Putamen (tissue), 1 donor: ENCODE data around the gene EEFSEC.

Experiments used
- DNase-seq: peaks from one replicate; pipeline ENCODE4 v3.0.0-alpha.2; 2016; ENCODE audit warnings: low spot score

EEFSEC gene

GRCh38 chr3:128334766-128335165 is 181.5 kb downstream of the EEFSEC start:
- no peak for DNase-seq

DNA sequence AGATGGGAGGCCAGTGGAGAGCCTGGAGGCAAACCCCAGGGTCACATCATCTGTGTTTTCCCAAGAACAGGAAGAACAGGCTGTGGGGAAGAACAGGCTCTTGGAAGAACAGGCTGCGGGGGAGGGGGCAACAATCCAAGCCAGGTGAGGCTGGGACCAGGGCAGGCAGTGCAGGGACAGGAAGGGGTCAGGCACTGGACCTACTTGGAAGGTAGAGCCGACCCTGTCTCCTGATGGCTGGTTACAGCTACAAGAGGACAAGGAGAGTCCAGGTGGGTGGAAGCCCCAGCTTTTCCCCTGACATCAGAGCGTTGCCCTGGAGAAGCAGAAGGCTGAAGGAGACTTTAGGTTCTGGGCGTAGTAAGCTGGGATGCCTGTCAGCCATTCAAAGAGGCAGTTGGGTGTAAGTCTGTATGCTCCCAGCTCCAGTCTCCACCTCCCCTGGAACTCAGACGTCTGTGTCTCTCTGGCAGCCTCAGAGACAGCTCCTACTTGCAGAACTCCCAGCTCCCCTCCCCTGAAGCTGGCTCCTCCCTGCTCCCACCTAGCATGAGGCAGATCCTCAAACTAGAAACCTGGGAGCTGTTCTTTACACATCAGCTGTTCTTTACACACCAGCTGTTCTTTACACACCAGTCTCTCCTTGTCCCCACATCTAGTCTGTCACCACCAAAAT is 182.5 kb downstream of the EEFSEC start:
- DNase-seq, result no peak

DNA sequence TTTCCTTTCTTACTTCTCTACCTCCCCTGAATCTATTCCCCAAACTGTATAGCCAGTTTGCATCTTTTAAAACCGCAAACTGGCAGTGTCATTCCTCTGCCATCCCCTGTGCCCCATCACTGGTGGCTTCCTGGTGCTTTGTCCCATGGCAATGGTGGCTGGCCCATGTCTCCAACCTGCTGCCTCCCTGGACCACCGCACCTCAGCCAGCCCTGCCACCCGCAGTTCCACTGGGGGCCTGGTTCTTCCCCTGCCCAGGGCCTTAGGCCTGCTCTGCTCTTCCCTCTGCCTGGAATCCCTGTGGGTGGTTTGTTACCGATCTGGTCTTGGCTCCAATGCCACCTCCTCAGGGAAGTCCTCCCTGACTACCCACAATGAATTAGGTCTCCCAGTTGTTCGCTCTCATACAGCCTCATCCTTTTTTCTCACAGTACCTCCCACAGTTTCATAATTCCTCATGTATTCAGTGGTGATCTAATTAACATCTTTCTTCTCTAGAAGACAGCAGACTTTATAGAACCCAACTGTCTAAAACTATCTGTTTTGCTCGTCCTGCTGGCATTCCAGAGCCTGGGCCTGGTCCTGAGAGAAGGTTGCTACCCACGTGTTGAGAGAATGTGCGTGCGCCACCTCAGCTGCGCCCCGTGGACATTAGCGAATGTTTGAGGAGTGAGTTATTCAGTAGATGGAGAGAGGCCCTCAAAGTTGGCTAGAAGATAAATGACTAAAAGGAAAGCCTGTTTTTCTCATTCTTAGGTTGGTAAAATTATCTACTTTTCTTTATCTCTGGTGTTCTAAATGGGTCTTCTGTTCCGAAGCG is 183.3 kb downstream of the EEFSEC start:
- no peak for DNase-seq

- no peak for DNase-seq
These were observed 184.0 kb downstream of the EEFSEC start for GRCh38 chr3:128337305-128337704.

DNA sequence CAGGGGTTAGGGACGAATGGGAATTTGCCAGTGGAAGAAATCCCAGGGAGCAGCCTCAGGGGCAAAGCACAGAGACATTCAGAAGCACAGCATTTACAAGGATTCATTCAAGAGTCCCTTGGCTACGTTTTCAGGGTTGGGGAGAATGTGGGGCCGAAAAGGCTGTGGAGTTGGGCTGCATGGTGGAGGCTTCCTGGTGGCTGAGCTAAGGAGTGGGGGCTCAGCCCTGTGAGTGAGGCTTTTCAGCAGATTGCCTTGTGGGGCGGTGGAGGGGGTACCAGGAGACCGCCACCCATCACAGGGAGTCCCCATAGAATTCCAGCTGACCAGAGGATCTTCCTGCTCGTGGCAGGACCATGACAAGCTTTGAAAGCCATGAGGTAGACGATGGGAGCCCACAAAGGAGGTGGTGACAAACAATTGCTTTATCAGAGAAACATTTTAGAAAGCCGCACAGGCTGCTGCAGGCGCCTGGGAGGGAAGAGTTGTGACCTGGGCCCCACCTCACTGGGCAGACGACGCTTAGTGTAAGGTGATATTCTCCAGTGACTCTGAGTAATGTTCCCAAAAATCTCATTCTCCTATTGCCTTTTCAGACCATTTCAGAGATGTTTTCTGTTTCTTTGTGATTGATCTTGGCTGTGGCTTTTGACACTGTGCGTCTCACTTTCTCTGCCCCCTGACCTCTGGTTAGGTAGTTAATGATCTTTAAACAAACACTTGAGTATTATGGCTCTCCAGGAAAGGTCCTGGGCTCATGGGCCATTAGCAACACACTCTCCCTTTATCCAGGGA is 185.5 kb downstream of the EEFSEC start:
- no peak for DNase-seq

DNA sequence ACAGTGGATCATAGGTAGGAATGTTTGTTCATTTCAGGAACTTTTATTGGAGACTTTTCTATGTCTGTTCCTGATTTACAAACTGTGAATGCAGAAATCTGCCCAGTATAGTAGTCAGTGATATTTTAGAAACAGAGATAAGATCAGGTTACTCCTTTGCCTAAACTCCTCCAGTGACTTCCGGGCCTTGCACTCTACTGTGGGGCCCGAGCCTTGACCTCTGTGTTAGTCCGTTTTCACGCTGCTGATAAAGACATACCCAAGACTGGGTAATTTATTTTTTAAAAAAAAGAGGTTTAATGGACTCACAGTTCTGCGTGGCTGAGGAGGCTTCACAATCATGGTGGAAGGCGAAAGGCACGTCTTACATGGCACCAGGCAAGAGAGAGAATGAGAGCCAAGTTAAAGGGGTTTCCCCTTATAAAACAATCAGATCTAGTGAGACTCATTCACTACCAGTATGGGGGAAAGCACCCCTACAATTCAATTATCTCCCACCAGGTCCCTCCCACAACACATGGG is 186.3 kb downstream of the EEFSEC start:
- DNase-seq, result no peak

DNA sequence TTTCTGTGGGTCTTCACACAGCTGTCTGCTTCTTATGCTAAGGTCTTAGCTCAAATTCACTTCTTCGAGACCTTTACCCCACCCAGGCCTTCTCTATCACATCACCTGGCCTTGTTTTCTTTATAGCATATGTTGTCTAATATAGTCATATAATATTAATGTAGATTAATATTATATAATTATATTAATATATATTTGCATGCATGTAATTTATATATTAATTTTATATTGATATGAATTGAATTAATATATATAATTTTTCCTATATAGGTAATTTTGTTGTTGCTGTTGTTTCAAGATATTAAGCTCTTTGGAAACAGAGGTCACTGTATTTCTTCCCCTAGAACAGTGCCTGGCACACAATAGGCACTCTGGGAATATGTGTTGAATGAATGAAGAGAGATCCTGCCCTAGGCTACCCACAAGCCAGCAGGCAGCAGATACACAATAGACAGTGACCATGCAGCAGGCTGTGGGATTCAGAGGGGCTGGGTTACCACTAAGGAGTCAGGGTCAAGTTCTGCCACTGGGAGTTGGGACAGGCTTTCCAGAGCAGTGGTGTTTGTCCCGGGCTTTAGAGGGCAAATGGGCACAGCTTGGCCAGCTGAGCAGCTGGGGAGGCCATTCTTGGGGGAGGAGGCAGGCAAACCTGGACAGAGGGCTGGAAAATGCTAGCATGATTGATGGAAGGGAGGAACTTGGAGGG is 187.1 kb downstream of the EEFSEC start:
- DNase-seq, result no peak

GRCh38 chr3:128340904-128341555 is 187.7 kb downstream of the EEFSEC start:
- DNase-seq, result no peak

GRCh38 chr3:128341659-128342395 is 188.5 kb downstream of the EEFSEC start:
- DNase-seq, result no peak

GRCh38 chr3:128342701-128343180 is 189.5 kb downstream of the EEFSEC start:
- no peak for DNase-seq

- DNase-seq, result no peak
These were observed 190.2 kb downstream of the EEFSEC start for GRCh38 chr3:128343287-128344051.

DNA sequence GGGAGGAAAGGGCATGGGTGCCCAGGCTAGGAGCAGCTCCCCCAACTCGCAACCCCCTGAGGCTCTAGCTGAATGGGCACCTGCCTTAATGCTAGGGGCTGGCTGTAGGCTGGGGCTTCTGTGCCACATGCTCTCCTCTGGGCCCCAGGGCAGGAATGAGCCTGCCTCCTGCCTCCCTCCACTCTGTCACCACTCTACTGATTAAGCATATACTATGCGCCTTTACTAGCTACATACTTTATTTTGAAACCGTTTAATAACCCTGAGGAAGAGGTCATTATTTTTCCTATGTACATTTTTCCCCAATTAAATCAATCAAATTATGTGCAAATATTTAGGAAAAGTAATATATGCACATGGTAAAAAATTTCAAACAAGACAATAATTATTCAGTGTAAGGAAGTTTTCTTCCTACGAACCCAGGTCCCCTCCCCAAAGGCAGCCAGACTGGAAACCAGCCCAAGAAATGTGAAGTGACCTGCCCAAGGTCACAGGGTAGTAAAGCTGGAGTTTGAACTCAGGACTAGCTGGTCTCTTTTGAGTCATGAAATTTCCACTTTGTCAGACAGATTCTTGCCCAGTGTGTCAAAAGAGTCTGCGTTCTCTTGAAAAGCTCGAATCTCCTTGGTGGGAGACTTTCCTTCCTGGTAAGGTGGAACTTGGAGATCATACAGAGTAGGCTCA is 190.9 kb downstream of the EEFSEC start:
- DNase-seq, result no peak

- DNase-seq, result no peak
These were observed 191.9 kb downstream of the EEFSEC start for GRCh38 chr3:128345196-128345595.

GRCh38 chr3:128346562-128346961 is 193.3 kb downstream of the EEFSEC start:
- no peak for DNase-seq

DNA sequence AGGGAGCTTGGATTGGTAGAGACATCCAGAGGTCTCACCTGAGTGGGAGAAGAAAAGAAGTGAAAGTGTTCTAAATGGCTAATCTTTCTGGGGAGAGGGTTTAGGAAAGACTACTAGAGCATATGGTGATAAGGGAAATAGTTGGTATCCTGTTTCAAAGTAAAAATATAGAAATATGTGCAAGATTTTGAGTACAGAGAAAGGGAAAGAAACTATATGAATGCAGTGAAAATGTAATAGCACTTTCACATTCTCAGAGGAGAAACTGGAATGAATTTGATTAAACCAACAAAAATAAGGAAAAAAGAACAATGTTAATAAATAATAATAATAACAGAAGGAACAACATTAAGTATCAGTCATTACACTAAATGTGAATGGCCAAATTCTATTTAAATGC is 194.0 kb downstream of the EEFSEC start:
- DNase-seq, result no peak

DNA sequence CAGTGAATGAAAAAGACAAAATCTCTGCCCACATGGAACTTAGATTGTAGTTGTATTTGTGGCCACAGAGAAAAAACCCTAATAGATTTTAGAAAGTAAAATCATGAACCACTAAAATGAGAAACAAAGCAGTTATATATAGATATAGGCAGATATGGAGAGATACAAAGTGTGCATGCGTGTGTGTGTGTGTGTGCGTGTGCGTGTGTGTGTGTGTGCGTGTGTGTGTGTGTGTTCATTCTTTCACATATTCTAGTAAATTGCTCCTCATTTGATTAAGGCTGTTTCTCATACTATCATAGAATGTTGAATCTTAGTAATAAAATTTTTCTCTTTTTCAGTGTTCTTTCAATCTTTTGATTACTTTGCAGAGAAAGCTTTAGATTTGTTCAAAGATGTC is 194.8 kb downstream of the EEFSEC start:
- DNase-seq, result no peak

DNA sequence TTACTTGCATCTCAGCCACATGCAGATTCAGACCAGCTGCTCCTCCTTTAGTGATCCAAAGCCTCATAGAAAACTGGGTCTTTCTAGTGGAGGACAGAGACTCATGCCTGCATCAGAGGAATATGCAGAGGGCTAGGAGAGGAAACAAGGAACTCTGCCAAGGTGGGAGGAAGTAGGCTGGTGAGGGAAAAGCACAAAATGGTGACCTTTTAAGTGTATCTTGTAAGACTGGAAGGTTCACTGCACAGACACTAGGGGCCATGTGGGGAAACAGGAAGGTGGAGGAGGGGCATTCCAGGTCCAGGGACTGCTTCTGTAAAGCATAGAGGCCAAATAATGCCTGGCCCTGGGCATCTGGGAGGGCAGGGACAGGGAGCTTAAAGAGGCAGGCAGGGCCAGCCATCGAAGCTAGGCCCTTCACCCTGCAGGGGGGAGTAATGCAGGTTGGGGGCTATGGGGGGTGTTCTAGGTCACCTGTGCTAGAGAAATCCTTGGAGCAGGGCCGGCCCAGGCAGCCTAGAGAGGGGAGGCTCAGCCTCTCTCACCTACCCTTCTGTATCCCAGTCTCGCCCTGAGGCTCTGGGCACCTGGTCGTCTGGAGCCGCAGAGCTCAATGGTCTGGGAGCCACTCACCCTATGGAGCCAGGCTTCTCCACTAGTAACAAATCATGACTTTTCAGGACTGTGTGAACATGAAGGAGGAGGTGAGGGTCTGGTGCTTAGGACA is 195.7 kb downstream of the EEFSEC start:
- DNase-seq, result no peak

DNA sequence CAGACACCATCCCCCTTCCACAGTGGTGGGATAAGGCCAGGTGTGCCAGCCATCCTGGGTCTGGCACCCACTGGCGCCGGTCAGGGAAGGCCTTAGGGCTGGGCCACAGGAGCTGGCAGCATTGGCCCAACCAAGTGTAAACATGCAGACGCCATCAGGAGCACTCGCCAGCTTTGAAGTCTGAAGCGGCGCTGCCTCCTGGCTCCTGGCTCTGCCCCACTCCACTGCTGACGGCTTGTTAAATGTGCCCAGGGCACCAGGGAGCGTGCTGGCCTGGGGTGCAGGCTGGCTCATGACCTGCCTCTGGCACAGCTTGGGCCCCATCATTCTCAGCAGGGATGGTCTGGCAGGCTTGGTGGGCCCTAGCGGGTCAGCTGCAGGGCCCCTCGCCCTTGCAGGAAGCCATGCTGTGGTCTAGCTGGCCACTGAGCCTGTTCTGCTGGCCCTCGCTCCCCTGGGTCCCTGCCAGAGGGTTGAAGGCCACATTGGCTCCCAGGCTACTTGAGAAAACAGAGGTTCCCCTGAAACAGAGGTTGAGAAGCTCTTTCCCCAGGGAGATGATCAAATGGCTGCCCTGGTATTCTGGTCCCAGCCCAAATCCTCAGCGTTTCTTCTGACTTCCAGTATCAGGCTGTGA is 196.8 kb downstream of the EEFSEC start:
- DNase-seq, result no peak
